Measurements from ENCODE around the gene POLN.

The POLN gene

GRCh38 chr4:2286904-2287593, 45.1 kb upstream of the POLN start:
- 0 out of 2 replicates have a peak overlapping the region, but pooled peaks have one; percentile 22 for H3K27ac ChIP-seq
- TF ChIP-seq, protein P1, sequence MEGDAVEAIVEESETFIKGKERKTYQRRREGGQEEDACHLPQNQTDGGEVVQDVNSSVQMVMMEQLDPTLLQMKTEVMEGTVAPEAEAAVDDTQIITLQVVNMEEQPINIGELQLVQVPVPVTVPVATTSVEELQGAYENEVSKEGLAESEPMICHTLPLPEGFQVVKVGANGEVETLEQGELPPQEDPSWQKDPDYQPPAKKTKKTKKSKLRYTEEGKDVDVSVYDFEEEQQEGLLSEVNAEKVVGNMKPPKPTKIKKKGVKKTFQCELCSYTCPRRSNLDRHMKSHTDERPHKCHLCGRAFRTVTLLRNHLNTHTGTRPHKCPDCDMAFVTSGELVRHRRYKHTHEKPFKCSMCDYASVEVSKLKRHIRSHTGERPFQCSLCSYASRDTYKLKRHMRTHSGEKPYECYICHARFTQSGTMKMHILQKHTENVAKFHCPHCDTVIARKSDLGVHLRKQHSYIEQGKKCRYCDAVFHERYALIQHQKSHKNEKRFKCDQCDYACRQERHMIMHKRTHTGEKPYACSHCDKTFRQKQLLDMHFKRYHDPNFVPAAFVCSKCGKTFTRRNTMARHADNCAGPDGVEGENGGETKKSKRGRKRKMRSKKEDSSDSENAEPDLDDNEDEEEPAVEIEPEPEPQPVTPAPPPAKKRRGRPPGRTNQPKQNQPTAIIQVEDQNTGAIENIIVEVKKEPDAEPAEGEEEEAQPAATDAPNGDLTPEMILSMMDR (conservative IDR thresholded peaks at IDR 0.05) = no peak

- TF ChIP-seq, protein P1 (conservative IDR thresholded peaks at IDR 0.05) = no peak
- H3K27ac ChIP-seq = 0 out of 2 replicates have a peak overlapping the region, but pooled peaks have one; percentile 22
These were observed 43.9 kb upstream of the POLN start for GRCh38 chr4:2285613-2286381.

- TF ChIP-seq, protein P1 (conservative IDR thresholded peaks at IDR 0.05) = no peak
- H3K27ac ChIP-seq = no peak overlapping the region
These were observed 43.2 kb upstream of the POLN start for GRCh38 chr4:2284934-2285612.

DNA sequence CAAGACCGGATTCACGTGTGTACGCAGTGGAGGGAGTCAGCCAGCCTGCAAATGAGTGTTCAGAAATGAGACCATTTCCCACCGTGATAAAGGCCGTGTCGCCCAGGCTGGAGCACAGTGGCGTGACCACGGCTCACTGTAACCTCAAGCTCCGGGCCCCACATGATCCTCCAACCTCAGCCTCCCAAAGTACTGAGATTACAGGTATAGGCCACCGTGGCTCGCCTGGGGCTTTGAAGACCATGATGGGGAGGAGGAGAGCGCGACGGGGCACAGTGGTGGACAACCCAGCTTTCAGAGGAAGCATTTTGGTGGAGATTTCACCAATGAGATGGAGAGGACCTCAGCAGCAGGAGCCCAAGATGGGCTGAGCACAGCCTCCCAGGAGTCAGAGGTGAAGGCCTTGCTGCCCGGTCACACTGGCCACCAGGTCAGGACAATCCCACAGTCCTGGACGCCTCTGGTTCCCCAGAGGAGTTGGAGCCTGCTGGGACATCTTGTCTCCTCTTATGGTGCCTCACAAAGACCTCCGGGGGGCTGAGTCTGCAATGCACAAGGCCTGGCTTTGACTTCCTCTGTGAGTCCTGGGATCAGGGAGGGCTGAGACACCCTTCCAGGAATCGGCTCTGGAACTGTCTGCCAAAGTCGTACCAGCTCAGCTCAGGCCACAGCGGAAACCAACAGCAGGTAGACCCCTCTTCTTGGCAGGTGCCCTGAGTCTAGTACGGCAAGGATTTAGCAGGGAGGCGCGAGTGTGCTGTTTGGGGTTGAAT, 42.4 kb upstream of the POLN start:
- TF ChIP-seq, protein P1 (conservative IDR thresholded peaks at IDR 0.05) = no peak
- no peak overlapping the region for H3K27ac ChIP-seq

- no peak overlapping the region for H3K27ac ChIP-seq
- TF ChIP-seq, protein P1 (conservative IDR thresholded peaks at IDR 0.05) = no peak
These were observed 41.3 kb upstream of the POLN start for GRCh38 chr4:2283199-2283711.

GRCh38 chr4:2281575-2282343, 39.8 kb upstream of the POLN start:
- TF ChIP-seq, protein P1 (conservative IDR thresholded peaks at IDR 0.05) = no peak
- no peak overlapping the region for H3K27ac ChIP-seq
